ENCODE results near the gene MUC7. TPM values are rescaled to one million over a fixed set of nuclear protein-coding genes. Genes with fewer than 3 reads are reported as not detected.

Gene MUC7
- total RNA-seq, 1 experiment from 2014 or later = not detected

Other genes starting within 250 kb of the MUC7 start
- gene FDCSP, start 246.1 kb upstream of the MUC7 start, total RNA-seq (2014; rRNA removed; shearing (Covaris generic)) = not detected in 2 replicates
- not detected in 2 replicates for gene CSN3, start 229.6 kb upstream of the MUC7 start, total RNA-seq (2014; rRNA removed; shearing (Covaris generic))
- gene CABS1, start 137.2 kb upstream of the MUC7 start, total RNA-seq (2014; rRNA removed; shearing (Covaris generic)) = not detected in 2 replicates
- not detected in 2 replicates for gene SMR3A, start 111.4 kb upstream of the MUC7 start, total RNA-seq (2014; rRNA removed; shearing (Covaris generic))
- gene SMR3B, start 89.1 kb upstream of the MUC7 start, total RNA-seq (2014; rRNA removed; shearing (Covaris generic)) = not detected in 2 replicates
- not detected in 2 replicates for gene OPRPN, start 74.3 kb upstream of the MUC7 start, total RNA-seq (2014; rRNA removed; shearing (Covaris generic))
- gene AMTN, start 46.4 kb downstream of the MUC7 start, total RNA-seq (2014; rRNA removed; shearing (Covaris generic)) = not detected in 2 replicates
- not detected in 2 replicates for gene AMBN, start 120.1 kb downstream of the MUC7 start, total RNA-seq (2014; rRNA removed; shearing (Covaris generic))
- gene ENAM, start 156.5 kb downstream of the MUC7 start, total RNA-seq (2014; rRNA removed; shearing (Covaris generic)) = not detected in 2 replicates
- not detected in 2 replicates for gene JCHAIN, start 194.3 kb downstream of the MUC7 start, total RNA-seq (2014; rRNA removed; shearing (Covaris generic))
- 15.0 and 16.0 TPM in 2 replicates for gene UTP3, start 216.3 kb downstream of the MUC7 start, total RNA-seq (2014; rRNA removed; shearing (Covaris generic))
- 15.7 and 16.0 TPM in 2 replicates for gene RUFY3, start 249.8 kb downstream of the MUC7 start, total RNA-seq (2014; rRNA removed; shearing (Covaris generic))

Measured in RPMI7951 (cell line).